ENCODE results near the gene TP73.

TP73 gene

GRCh38 chr1:3776231-3776961, 124.1 kb downstream of the TP73 start:
- in situ Hi-C loops (cut with MboI; ENCODE audit: low sequenced_read_pairs): no loop called here

GRCh38 chr1:3777078-3777547, 124.8 kb downstream of the TP73 start:
- in situ Hi-C loops (cut with MboI; ENCODE audit: low sequenced_read_pairs): no loop called here

GRCh38 chr1:3777647-3778589, 125.6 kb downstream of the TP73 start:
- in situ Hi-C loops (cut with MboI; ENCODE audit: low sequenced_read_pairs): no loop called here

- in situ Hi-C loops (cut with MboI; ENCODE audit: low sequenced_read_pairs): no loop called here
Measured at GRCh38 chr1:3778590-3779264, 126.4 kb downstream of the TP73 start.

GRCh38 chr1:3779265-3779911, 127.1 kb downstream of the TP73 start:
- in situ Hi-C loops (cut with MboI; ENCODE audit: low sequenced_read_pairs): no loop called here

- in situ Hi-C loops (cut with MboI; ENCODE audit: low sequenced_read_pairs): no loop called here
Measured at GRCh38 chr1:3779912-3780416, 127.6 kb downstream of the TP73 start.

- in situ Hi-C loops (cut with MboI; ENCODE audit: low sequenced_read_pairs): no loop called here
Measured at GRCh38 chr1:3780901-3781300, 128.6 kb downstream of the TP73 start.

GRCh38 chr1:3783651-3784474, 131.5 kb downstream of the TP73 start:
- in situ Hi-C loops (cut with MboI; ENCODE audit: low sequenced_read_pairs): no loop called here

GRCh38 chr1:3785045-3785444, 132.7 kb downstream of the TP73 start:
- in situ Hi-C loops (cut with MboI; ENCODE audit: low sequenced_read_pairs): no loop called here

GRCh38 chr1:3785456-3786157, 133.3 kb downstream of the TP73 start:
- in situ Hi-C loops (cut with MboI; ENCODE audit: low sequenced_read_pairs): no loop called here

All from HL-60/S4 treated with phorbol 12-myristate 13-acetate at 8.2 ng/mL for 4 days and 3 days (cell line).